COLO668 (cell line): ENCODE measurements around the gene COL15A1.

Experiments
- DNase-seq: peaks from one replicate; lab custom pipeline; 2025; ENCODE audit not compliant: unreplicated experiment; lab: John Stamatoyannopoulos, UW

COL15A1 gene

DNA sequence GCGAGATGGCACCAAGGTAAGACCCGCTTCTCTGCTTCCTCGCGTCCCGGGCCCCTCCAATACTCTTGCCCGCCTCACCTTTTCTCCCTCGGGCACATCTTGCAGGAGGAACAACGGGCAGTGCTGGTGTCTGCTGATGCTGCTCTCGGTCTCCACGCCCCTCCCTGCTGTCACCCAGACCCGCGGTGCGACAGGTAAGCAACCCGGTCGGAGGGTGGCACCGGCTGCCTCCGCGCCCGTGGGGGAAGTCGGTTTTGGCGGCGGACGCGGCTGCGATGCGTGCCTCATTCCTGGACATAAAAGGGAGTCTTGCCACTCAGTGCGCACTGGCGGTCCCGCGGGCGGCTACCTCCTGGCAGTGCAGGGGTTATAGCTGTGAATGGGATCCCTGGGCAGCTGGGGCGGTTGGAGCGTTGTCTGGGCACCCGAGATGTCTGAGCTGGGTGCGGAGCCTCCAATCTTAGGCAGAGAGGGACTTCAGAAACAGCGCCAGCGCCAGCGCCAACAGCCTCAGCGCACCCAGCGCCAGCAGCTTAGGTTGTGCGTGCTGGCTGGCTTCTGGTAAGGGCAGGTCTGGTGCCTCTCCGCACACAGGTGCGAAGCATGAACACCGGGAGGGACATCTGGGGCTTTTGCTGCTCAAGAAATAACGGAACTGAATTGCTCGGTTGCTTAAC is 488 bp downstream of the COL15A1 start:
- no peak for DNase-seq

DNA sequence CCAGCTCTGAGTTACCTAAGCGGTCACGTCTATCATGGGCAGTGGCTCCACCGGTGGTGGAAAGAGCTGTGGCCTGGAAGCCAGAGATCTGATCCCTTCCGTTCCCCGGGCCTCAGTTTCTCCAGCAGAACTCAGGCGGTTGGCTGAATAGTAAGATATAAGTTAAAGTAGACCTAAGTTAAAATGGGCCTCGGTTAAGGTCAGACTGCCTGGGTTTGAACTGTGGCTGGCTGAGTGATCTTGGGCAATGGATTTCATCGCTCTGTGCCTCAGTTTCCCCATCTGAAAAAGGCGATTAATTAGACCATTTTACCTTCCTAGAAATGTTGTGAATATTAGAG is 997 bp downstream of the COL15A1 start:
- DNase-seq = no peak

DNA sequence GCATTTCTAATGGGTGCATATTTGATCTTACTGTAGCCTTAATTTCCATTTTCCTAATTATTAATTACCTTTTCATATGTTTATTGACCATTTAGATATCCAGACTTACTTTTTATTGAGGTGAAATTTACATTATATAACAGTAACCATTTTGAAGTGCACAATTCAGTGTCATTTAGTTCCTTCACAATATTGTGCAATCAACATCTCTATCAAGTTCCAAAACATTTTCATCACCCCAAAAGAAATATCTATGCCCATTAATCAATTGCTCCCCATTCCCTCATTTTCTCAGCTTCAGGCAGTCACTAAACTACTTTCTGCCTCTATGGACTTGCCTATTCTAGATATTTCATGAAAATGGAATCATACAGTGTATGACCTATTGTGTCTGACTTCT is 5.9 kb downstream of the COL15A1 start:
- DNase-seq = no peak

DNA sequence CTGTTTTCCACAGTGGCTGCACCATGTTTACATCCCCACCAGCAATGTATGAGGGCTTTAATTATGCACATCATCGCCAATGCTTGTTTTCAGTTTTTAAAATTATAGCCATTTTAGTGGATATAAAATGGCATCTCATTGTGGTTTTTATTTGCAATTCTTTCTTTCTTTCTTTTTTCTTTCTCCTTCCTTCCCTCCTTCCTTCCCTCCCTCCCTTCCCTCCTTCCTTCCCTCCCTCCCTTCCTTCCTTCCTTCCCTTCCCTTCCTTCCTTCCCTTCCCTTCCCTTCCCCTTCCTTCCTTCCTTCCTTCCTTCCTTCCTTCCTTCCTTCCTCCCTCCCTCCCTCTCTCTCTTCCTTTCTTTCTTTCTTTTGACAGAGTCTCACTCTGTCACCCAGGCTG is 6.6 kb downstream of the COL15A1 start:
- no peak for DNase-seq

DNA sequence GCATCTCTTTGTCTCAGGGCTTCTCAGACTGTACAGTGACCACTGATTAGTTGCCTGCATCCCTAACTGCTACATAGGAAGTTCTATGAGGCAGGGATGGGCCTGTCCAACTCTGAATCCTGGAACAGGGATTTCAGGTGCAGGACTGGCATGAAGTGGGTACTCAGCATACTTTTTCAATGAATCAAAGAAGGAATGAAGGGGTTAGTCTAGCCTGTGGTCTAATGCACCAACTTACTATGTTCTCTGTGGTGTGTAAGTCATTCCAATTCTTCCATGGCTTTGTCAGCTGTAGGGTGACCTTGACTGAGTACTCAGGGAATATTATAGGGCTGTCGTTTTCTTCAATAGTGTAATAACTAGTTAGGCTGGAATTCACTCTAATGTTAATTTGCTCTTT is 8.3 kb downstream of the COL15A1 start:
- DNase-seq = no peak

DNA sequence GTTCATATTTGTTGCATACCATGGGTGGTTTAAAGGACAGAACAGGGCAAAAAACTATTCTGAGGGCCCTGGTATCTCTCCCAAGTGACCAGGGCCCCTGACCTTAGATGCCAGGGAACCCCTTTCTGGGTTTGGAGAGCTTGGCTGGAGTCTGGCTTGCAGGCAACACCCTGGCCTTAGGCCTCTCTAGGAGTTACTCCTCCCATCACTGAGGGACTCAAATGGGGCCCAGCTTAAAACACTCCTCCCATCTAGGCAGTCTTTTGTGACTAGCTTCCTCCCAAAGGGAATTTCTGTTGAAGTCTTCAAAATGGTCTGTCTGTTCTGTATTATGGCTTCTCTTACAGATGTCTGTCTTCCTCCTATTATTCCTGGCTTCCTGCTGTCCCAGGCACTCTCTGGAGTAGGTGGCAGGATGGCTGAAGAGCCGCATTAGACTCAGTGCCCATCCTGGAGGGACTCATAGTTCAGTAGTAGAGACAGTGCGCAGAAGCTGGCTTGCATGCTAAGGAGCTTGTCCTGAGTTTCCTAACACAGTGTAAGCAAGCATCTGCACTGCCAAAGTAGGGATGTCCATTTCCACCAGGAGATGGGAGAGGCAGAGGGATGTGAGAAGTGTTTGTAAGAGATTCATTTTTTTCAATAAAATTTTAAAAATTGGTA is 10.0 kb downstream of the COL15A1 start:
- DNase-seq = no peak

DNA sequence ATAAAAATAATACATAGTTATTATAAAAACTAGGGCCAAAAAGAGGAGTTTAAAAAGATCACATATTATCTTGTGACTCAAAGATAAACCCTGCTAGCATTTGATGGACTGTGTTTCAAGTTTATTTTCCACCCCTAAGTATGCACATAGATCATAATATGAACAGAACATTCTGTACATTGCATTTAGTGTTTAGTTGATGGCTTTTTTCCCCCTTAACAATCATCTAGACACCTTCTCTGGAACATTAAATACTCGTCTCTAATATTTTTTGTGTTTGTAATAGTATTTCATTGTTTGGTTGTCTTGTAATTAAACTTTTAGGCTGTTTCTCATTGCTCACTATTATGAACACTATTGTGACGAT is 10.5 kb downstream of the COL15A1 start:
- DNase-seq = no peak

DNA sequence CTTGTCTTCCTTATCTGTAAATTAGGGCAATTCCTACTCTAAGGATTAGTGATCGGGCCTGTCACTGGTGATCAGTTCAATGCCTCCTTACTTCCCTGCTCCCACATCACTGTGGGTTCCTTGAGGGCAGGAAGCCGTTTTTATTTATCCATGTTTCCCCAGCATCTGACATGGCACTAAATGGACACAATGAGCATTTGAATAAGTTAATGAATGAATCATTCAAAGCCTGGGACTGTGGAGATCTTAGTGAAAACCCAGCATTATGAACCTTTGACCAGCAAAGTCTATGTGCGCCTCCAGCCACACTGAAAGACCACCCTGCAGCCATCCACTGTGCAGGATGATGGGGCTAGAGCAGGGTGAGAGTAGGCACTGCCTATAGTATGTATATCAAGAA is 11.6 kb downstream of the COL15A1 start:
- DNase-seq = no peak

DNA sequence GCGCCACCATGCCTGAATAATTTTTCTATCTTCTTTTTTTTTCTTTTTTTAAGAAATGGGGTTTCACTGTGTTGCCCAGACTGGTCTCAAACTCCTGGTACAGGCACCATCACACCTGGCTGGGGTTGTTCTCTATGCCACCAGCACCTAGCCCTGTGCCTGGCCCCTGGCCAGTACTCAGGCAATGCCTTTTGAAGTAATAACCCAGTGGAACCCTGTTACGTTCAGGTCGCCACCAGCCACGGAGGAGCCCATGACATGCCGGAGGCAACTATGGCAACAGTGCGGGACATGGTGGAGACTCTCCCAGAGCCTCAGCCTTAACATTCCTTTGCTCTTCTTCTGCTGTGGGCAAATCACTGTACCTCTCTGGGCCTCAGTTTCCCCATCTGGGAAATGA is 14.1 kb downstream of the COL15A1 start:
- no peak for DNase-seq

DNA sequence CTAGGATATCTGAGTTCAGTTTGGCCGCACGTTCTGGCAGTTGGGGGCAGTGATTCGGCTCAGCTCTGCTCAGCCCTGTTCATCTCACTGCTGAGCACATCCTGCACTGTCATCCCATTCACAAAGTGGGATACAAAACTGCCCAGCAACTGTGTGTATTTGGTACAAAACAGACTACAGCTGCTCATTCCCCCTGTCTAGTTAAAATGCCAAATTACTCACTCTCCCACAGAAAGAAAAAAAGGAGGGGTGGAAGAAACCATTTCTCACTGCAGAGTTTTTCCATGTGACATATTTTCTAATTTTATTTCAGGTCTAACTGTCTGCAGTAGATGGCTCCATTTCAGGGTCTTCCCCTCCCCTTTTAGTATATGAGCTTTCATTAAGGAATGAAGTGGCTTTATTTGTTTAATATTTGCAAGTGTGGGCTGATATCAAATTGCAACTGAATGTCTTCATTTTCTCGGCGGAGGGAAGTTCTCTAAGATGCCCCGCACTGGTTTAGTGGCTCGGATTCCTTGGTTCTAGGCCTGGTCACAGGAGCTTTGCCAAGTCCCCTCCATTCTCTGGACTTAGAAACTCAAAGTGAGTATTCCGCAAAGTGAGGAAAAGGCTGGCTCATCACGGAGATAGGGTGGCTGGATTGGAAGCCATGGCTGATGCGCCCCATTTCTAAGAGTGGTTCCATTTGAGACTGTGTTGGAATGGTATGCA is 14.7 kb downstream of the COL15A1 start:
- DNase-seq = no peak

DNA sequence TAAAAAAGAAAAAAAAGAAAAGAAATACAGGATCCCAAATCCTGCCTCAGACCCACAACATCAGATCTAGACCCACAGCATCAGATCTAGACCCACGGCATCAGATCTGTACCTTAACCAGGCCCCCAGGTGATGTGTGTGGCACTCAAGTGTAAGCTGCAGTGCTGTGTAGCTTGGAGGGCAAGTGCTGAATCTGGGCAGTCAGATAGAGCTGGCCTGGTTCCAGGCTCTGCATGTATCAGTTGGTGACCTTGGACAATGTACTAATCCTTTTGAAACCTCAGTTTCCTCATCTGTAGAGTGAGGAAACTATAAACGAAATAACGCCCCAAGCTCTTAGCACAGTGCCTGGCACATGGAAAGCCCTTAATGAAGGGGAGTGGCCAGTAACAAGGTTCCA is 16.7 kb downstream of the COL15A1 start:
- no peak for DNase-seq

DNA sequence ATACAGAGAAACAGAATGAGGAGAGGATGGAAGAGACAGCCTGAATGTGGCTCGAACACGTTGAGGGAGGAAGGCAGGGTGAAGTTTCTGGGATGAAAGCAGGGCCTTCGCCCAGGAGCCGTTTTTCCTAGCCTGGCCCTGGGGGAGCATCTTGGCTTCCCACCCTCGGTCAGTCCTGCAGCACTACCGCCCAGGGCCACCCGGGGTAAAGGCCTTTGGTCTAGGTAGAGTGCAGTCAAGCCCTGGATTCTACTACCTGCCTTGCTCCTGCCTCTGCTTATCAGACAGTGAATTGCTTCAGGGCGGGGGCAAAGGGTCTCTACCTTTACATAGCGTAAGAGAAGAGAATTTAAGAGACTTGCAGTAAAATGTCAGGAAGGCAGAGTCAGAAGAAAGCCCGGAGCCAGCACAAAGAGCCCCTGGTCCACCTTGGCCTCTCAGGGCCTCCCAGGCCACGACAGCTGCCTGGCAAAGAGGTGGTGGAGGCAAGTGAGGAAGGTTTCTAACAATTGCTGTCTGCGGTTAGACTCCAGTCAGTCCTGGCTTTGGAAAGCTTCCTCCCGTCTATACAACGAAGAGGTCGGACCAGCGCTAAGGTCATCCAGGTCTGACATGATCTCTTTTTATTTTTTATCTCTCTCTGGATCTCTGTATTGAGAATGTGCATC is 17.9 kb downstream of the COL15A1 start:
- DNase-seq = no peak

DNA sequence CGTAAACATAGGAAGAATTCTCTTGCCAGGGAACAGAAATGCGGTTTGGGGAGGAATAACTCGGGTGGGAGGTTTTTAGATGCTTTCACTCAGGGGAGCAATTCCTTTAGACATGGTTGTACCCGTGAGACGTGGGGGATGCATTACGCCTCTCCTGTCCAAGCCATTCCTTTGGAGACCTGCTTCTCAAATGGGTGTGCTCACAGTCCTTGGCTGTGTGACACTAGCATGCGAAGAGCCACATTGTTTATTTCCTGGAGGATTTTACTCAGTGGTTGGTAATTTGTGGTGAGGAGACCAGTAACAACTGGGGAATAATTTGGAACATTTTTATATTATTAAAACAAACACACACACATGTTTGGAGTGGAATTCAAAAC is 18.5 kb downstream of the COL15A1 start:
- DNase-seq = no peak

DNA sequence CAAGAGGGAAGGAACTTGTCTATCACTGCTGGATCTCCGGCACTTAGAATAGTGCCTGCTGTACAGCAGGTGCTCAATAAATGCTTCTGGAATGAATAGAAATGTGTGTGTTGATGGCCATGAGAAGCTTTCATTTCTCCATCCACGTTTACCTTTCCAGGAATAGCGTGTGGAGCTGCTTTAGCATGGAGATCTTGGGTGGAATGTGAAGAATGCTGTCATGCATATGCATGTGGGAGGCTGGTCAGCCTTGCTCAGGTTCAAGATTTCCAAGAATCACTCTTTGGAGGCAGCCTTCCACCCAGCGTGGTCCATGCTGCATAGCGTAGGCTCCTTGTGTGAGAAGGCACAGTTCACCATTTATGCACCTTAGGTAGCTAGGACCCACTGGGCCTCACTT is 19.2 kb downstream of the COL15A1 start:
- no peak for DNase-seq

DNA sequence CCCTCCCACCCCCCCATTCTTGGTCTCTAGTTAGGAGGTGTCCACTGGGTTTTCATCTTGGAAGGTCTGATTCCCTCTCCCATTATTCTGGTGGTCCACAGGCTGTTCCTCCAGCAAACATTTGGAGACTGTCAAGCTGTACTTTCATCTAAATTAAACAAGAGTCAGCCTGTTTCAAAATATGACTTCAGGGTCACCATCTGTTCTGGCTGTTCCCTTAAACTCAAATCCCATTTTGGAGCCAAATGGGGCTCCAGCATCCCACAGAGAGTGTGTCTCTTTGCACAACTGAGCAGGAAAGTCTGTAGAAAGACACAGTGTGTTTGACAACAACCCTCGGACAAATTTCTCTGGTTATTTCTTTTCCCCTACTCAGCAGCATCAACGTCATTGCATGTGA is 20.5 kb downstream of the COL15A1 start:
- no peak for DNase-seq

DNA sequence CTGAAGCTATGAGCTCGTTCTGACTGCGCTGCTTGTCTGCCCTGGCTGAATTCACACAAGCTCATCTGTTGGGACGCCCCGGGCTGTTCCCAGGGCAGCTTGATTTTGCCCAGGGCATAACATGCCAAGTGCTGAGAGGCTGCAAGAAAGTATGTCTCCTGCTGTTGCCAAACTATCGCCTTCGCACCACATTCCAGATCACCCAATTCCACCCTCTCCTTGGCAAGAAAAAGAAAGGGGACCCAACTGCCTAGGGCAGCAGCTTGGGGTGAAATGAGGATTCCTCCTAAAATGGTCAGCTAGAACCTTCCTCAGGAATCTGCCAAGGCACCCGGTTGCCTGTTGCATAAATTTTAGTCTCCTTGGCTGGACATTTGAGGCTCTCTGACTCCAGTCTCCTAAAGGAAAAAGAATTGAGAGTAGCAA is 21.2 kb downstream of the COL15A1 start:
- no peak for DNase-seq

DNA sequence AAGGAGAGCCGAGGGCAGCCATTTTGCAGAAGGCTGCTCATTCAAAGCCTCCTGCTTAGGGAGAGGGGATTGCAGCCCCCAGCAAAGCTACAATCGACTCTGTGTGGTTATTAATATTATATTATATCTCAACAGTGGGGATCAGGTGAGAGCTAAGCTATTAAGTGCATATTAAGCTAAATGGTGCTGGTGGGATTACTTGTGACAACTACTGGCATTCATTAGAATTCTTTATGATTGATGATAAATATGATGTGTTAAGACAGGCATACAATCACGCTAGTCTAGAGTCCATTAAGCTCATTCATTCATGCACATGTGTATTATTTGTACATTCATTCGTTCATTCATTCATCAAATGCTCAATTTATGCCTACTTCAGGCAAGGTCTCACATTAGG is 23.0 kb downstream of the COL15A1 start:
- DNase-seq = no peak

DNA sequence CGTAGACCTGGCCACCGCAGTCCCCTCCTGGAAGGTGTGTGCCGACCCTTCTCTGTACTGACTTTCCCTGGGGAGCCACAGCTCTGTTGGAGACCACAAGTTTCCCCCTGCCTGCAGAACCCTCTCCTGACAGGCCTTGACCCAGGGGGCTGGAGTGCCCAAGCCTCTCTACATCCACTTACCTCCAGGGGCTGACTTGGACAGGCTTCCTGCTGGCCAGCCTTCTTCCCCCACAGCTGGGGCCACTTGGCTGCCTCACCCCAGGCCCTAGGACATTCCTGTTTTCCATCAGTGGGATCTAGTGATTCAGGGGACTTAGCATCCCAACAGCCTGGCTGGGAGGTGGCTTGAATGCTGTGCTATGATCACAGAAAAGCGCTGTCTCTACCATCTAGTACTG is 23.6 kb downstream of the COL15A1 start:
- no peak for DNase-seq

DNA sequence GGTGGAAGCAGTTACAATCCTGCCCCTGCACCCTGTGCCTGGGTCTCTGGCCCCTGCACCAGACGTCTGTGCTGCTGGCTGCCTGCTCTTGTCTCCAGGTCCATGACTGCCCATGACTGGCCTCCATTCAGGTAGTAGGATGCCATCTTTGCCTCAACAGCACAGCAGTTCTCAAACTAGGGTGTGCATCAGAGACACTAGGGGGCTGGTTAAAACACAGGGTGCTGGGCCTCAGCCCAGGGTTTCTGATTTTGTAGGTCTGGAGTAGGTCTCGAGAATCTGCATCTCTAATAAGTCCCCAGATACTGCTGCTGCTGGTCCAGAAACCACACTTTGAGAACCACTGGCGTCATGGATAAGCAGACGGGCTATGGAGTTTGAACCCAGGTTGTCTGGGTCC is 24.0 kb downstream of the COL15A1 start:
- no peak for DNase-seq

DNA sequence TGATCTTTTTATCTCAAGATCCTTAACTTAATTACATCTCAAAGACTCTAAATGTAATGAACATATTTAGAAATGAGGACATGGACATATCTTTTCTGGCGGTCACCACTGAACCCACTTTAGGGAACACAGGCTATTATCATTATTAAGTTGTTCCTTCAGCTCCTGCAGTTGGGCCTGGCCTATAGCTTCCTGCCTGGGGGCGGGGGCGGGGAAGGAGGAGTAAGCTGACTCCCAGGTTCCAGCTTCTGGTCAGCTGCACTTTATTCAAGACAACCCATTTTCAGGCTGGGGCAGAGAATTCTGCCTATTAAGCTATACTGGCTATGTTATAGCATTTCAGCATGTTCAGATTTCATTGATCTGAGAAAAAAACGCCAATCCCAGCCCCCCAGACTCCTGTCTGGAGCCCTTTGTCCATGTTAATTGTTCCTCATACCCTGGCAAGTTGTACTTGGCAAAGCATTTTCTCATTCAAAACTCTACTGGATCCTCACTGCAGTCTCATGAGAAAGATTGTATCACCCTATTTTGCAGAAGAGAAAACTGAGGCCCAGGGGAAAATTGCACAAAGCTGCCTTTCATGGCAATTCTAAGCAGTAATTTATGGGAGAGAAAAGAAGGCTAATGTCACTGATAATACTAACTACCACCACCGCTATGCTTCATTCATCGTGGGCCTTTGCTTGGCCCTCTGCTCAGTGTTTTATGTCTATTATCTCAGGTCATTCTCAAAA is 25.1 kb downstream of the COL15A1 start:
- no peak for DNase-seq

DNA sequence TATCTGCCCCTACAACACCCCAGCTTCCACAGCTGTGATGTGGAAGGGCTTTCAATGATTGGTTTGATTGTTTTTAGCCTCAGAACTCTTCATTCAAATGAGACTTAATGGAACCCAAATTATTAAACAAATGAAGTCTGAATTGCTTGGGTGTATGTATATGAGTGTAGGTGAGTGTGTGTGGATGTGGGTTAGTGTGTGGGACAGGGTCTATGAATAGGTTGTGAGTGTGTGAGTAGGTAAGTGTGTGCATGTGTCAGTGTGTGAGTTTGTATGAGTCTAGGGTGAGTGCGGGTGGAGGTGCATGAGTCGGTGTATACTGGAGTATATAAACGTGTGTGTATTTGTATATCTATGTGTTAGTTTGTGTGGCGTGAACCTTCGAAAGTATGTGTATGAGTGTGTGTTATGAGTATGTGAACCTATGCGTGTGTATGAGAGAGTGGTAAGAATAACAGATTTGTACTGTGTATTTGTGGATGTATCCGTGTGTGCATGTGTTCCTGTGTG is 26.9 kb downstream of the COL15A1 start:
- DNase-seq = no peak
